Spleen (tissue), 11 donors: Measurements from ENCODE around the gene ARSB. TPM values are rescaled to one million over a fixed set of nuclear protein-coding genes. Genes with fewer than 3 reads are reported as not detected.

Experiments used
- DNase-seq: peaks from one replicate; pipeline ENCODE4 v3.0.0-alpha.2; 2020
- H3K27ac ChIP-seq, 8 donors: fragments of 200-600 bp; sonication (generic) in 7 of 8; 1 replicate in 4 of 8; 2 replicates in 4 of 8; pipeline versions ENCODE4 v1.5.0 to v1.8.0; 2016 to 2021; ENCODE audit warnings: inconsistent platforms in 4 of 8, mild to moderate bottlenecking in 4 of 8, moderate library complexity in 1 of 8
- H3K27me3 ChIP-seq, 7 donors: fragments of 200-600 bp; sonication (generic) in 6 of 7; replicated peaks in 1 of 7; 1 replicate in 4 of 7; 2 replicates in 3 of 7; pipeline versions ENCODE4 v1.5.0 to v1.8.0; 2016 to 2021; ENCODE audit warnings: inconsistent platforms in 3 of 7, mild to moderate bottlenecking in 1 of 7
- H3K36me3 ChIP-seq, 6 donors: fragments of 200-600 bp; sonication (generic) in 5 of 6; 1 replicate in 4 of 6; 2 replicates in 2 of 6; pipeline versions ENCODE4 v1.5.0 to v1.8.0; 2016 to 2021; ENCODE audit warnings: inconsistent platforms in 2 of 6
- H3K4me1 ChIP-seq, 6 donors: fragments of 200-600 bp; sonication (generic) in 5 of 6; 1 replicate in 3 of 6; 2 replicates in 3 of 6; pipeline versions ENCODE4 v1.5.0 to v1.8.0; 2016 to 2021; ENCODE audit warnings: inconsistent platforms in 3 of 6
- H3K4me3 ChIP-seq, 8 donors: fragments of 200-600 bp; sonication (generic) in 7 of 8; 1 replicate in 4 of 8; 2 replicates in 4 of 8; pipeline versions ENCODE4 v1.5.0 to v1.8.0; 2016 to 2021; ENCODE audit warnings: inconsistent platforms in 4 of 8, mild to moderate bottlenecking in 4 of 8, moderate library complexity in 2 of 8
- H3K9me3 ChIP-seq, 8 donors: fragments of 200-600 bp; sonication (generic) in 7 of 8; 1 replicate in 4 of 8; 2 replicates in 4 of 8; pipeline versions ENCODE4 v1.5.0 to v1.8.0; 2016 to 2021; ENCODE audit warnings: inconsistent platforms in 4 of 8
- CTCF ChIP-seq, 11 experiments: fragments of 200-600 bp in 7 of 11; fragments of 450-650 bp in 4 of 11; sonication (generic) in 4 of 11; IDR thresholded peaks in 8 of 11; conservative IDR thresholded peaks in 3 of 11; 1 replicate in 7 of 11; 2 replicates in 4 of 11; pipeline versions ENCODE4 v1.4.0 to v1.8.0; 2016 to 2021; ENCODE audit warnings: antibody characterized with exemption in 11 of 11, inconsistent platforms in 4 of 11, mild to moderate bottlenecking in 1 of 11
- POLR2A ChIP-seq, 3 donors: fragments of 450-650 bp; IDR thresholded peaks; one replicate each; pipeline ENCODE4 v1.5.1; 2017; ENCODE audit warnings: antibody characterized with exemption in 3 of 3, mild to moderate bottlenecking in 1 of 3
- POLR2AphosphoS5 ChIP-seq, 3 donors: sonication (generic); formaldehyde crosslinking; IDR thresholded peaks; one replicate each; pipeline ENCODE4 v1.5.1; 2017; ENCODE audit warnings: antibody characterized with exemption in 3 of 3
- WGBS, 5 donors: extraction: QIAGEN DNeasy Blood & Tissue Kit in 3 of 5; methylation state at CpG; one replicate each; pipeline versions ENCODE4 v1.1.5 to v1.1.7; 2013 to 2018; 5-methylcytosine and 5-hydroxymethylcytosine counted together
- intact Hi-C: fragments of 100-400 bp; cut with DNase I; formaldehyde crosslinking; loops from one replicate; pipeline ENCODE4 v1.15.0; 2023; ENCODE audit warnings: low total_unique reads
- polyA plus RNA-seq, 3 donors: library from polyadenylated mRNA; stranded (reverse); fragments of 200-250 nt; gene quantifications; one replicate each; pipeline ENCODE4 v1.2.1, GENCODE V29; 2013
- total RNA-seq, 7 donors: library from RNA; depleted of rRNA in 3 of 7; stranded (reverse); fragments of >200 nt in 3 of 7; fragmentation: NEBNext Ultra II Directional in 4 of 7; extraction: Animal tissue kit (Norgen Biotek cat#: 25700) in 4 of 7; gene quantifications; one replicate each; pipeline versions ENCODE4 v1.1.0 to v1.2.1, GENCODE V29; 2016 to 2021
- donor health status: healthy with polysubstance abuse.
- donor health status: DM: no; HTN: no; CAD: no; lungs with moderate emphysema.
- donor health status: DM: no; HTN: no; CAD: no.
- donor health status: Bipolar disorder and iron deficiency.
- donor health status: healthy.
- donor health status: DM: no; HTN: no; CAD: no.
- donor health status: DM: yes; HTN: yes; CAD: no.

The ARSB gene
- total and polyA plus RNA-seq, 10 donors, result 1.1 to 18.5 (median 11.1) TPM

- H3K4me1 ChIP-seq, result no peaks in the 10 kb centered on the region
- no peak overlapping the region for H3K27ac ChIP-seq
- no peak for DNase-seq
- no peaks in the 10 kb centered on the region for H3K27me3 ChIP-seq
- no peak overlapping the region for H3K4me3 ChIP-seq
- H3K36me3 ChIP-seq, result peaks cover 0 to 12% (median 0%) of the 10 kb centered on the region in 6 donors
- WGBS, 5 donors, result 91 to 95% (median 93%) methylated on average over 2 of the region's 2 CpGs
- no peaks in the 10 kb centered on the region for H3K9me3 ChIP-seq
- no peak for TF ChIP-seq POLR2AphosphoS5 (IDR thresholded peaks at IDR 0.05)
- TF ChIP-seq CTCF (IDR thresholded peaks at IDR 0.05 in 8 of 11, conservative IDR thresholded peaks at IDR 0.05 in 3 of 11), result no peak
- no peak for TF ChIP-seq POLR2A (IDR thresholded peaks at IDR 0.05)
- intact Hi-C loops, result no loop called here
Observed at GRCh38 chr5:78926252-78926651, 58.9 kb downstream of the ARSB start.

GRCh38 chr5:78925129-78925876, 59.8 kb downstream of the ARSB start:
- H3K4me1 ChIP-seq, result no peaks in the 10 kb centered on the region
- no peak overlapping the region for H3K27ac ChIP-seq
- no peak for TF ChIP-seq POLR2A (IDR thresholded peaks at IDR 0.05)
- TF ChIP-seq CTCF (IDR thresholded peaks at IDR 0.05 in 8 of 11, conservative IDR thresholded peaks at IDR 0.05 in 3 of 11), result no peak
- no peak for TF ChIP-seq POLR2AphosphoS5 (IDR thresholded peaks at IDR 0.05)
- 89 to 93% (median 91%) methylated on average over 6 of the region's 6 CpGs for WGBS, 5 donors
- no peak overlapping the region for H3K4me3 ChIP-seq
- H3K27me3 ChIP-seq, result no peaks in the 10 kb centered on the region
- intact Hi-C loops, result no loop called here
- H3K9me3 ChIP-seq, result no peaks in the 10 kb centered on the region
- peaks cover 0 to 12% (median 0%) of the 10 kb centered on the region in 6 donors for H3K36me3 ChIP-seq
- DNase-seq, result no peak

GRCh38 chr5:78923622-78923970, 61.5 kb downstream of the ARSB start:
- Histone ChIP-seq H3K9me3 (no peaks in the 10 kb centered on the region), H3K36me3 (peaks cover 0 to 26% (median 0%) of the 10 kb centered on the region in 6 donors), H3K27ac (no peak overlapping the region), H3K27me3 (no peaks in the 10 kb centered on the region), H3K4me3 (no peak overlapping the region), H3K4me1 (no peaks in the 10 kb centered on the region)
- intact Hi-C loops, result no loop called here
- DNase-seq, result no peak
- 82 to 96% (median 89%) methylated on average over 1 of the region's 1 CpG for WGBS, 5 donors
- no peak for TF ChIP-seq POLR2A (IDR thresholded peaks at IDR 0.05)
- TF ChIP-seq CTCF (IDR thresholded peaks at IDR 0.05 in 8 of 11, conservative IDR thresholded peaks at IDR 0.05 in 3 of 11), result no peak
- TF ChIP-seq POLR2AphosphoS5 (IDR thresholded peaks at IDR 0.05), result no peak

- Histone ChIP-seq H3K36me3 (peaks cover 0 to 26% (median 0%) of the 10 kb centered on the region in 6 donors), H3K4me3 (no peak overlapping the region), H3K4me1 (no peaks in the 10 kb centered on the region), H3K9me3 (no peaks in the 10 kb centered on the region), H3K27me3 (no peaks in the 10 kb centered on the region), H3K27ac (no peak overlapping the region)
- no peak for DNase-seq
- intact Hi-C loops, result no loop called here
- WGBS, 5 donors, result 87 to 92% (median 90%) methylated on average over 8 of the region's 8 CpGs
- TF ChIP-seq POLR2AphosphoS5 (IDR thresholded peaks at IDR 0.05), result no peak
Observed at GRCh38 chr5:78922879-78923621, 62.1 kb downstream of the ARSB start.
